K562 treated with DMSO at 1 percent for 24 hours (cell line): ENCODE results near the gene RGN. TPM values are rescaled to one million over a fixed set of nuclear protein-coding genes. Genes with fewer than 3 reads are reported as not detected.

Source experiments
- total RNA-seq: library from RNA; unstranded; fragments of 300-600 nt; gene quantifications from 2 replicates; pipeline ENCODE4 v1.2.3, GENCODE V29; 2022; ENCODE audit warnings: low read depth; ENCODE audit not compliant: insufficient read depth

Gene RGN
- not detected in 2 replicates for total RNA-seq

DNA sequence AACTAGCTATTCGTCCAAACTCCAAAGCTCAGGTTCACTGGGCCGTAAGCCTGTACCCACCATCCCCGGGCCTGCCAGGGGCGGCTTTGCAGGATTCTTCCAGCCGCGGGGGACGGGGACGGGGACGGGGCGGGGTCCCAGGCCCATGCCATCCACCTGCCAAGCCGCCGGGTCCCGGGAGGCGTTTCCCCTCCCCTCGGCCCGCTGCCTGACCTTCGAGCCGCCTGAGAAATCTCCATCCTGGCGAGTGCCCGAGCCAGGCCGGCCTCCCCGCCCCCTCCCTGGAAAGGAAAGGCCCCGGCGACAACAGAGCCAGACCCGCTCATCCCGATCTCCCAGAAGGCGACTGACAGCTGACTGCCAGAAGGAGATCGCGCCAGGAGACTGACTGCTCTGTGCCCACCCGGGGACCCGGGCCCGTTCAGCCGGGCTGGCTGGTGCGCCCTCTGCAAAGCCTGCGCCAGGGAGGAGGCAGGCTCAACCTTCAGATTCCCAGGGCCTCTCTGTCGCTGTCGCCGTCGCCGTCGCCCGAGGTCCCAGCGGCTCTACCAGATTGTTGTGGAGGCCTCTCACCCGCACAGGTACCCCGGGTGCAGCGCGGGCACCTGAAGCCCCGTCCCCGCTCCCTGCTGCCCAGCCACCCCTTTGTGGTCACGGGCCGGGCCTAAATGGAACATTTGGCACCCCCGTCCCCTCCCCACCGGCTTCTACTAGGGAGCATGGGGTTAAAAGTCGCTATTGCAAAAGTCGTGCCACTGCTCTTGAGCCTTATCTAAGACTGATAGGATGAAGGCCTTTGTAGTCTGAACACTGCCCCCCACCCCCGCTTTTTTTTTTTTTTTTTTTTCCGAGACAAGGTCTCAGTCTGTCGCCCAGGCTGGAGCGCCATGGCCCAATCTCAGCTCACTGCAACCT, at the start of gene RGN:
RGN (plus strand) TSS at position 315 of the 915 bp plus-strand sequence. CDS start 2,702 bp downstream, outside the sequence.

Other genes with a start within 250 kb of the RGN start
- gene RP2, start 241.4 kb upstream of the RGN start, total RNA-seq, result 4.1 and 4.4 TPM in 2 replicates
- gene JADE3, start 166.0 kb upstream of the RGN start, total RNA-seq, result 4.1 and 4.2 TPM in 2 replicates
- 202 and 211 TPM in 2 replicates for gene NDUFB11, start 66.3 kb downstream of the RGN start, total RNA-seq
- gene RBM10, start 66.8 kb downstream of the RGN start, total RNA-seq, result 69.2 and 75.5 TPM in 2 replicates
- gene UBA1, start 115.4 kb downstream of the RGN start, total RNA-seq, result 270 and 283 TPM in 2 replicates
- gene CDK16, start 140.2 kb downstream of the RGN start, total RNA-seq, result 89.8 and 92.4 TPM in 2 replicates
- gene USP11, start 154.6 kb downstream of the RGN start, total RNA-seq, result 46.2 and 47.7 TPM in 2 replicates